Activated T-cell treated with anti-CD3 and anti-CD28 coated beads, Interleukin-2, amount 50 U/mL, for 1 hour (primary cell): ENCODE measurements around the gene CCSER2.
"Not testable (repeated sequence)": the region's sequence is repeated elsewhere in the genome, so short reads cannot be mapped to it uniquely, and the experiment has no call there.

ENCODE experiments used
- DNase-seq: peaks from one replicate; pipeline ENCODE4 v3.0.0-alpha.2; 2020

CCSER2 gene

GRCh38 chr10:84456126-84456525 lies 127.7 kb downstream of the CCSER2 start:
- DNase-seq, result no peak

- no peak for DNase-seq
These were observed 132.1 kb downstream of the CCSER2 start for GRCh38 chr10:84460520-84460919.

GRCh38 chr10:84469470-84469869 lies 141.1 kb downstream of the CCSER2 start:
- no peak for DNase-seq

- DNase-seq, result no peak
These were observed 144.7 kb downstream of the CCSER2 start for GRCh38 chr10:84473136-84473535.

GRCh38 chr10:84477398-84478128 lies 149.2 kb downstream of the CCSER2 start:
- DNase-seq, result no peak

GRCh38 chr10:84478151-84478550 lies 149.8 kb downstream of the CCSER2 start:
- no peak for DNase-seq

GRCh38 chr10:84478679-84479078 lies 150.3 kb downstream of the CCSER2 start:
- DNase-seq, result no peak

GRCh38 chr10:84484541-84484940 lies 156.2 kb downstream of the CCSER2 start:
- DNase-seq, result no peak

GRCh38 chr10:84493361-84493760 lies 165.0 kb downstream of the CCSER2 start:
- DNase-seq, result no peak

- DNase-seq, result no peak
These were observed 165.8 kb downstream of the CCSER2 start for GRCh38 chr10:84493951-84494848.

- DNase-seq, result no peak
These were observed 166.4 kb downstream of the CCSER2 start for GRCh38 chr10:84494849-84495180.

- no peak for DNase-seq
These were observed 169.6 kb downstream of the CCSER2 start for GRCh38 chr10:84497978-84498377.

GRCh38 chr10:84499039-84499438 lies 170.7 kb downstream of the CCSER2 start:
- not testable (repeated sequence) for DNase-seq

GRCh38 chr10:84499846-84500245 lies 171.5 kb downstream of the CCSER2 start:
- DNase-seq, result no peak

- DNase-seq, result no peak
These were observed 181.7 kb downstream of the CCSER2 start for GRCh38 chr10:84510121-84510520.

- no peak for DNase-seq
These were observed 182.7 kb downstream of the CCSER2 start for GRCh38 chr10:84511106-84511505.

- DNase-seq, result no peak
These were observed 183.4 kb downstream of the CCSER2 start for GRCh38 chr10:84511709-84512285.

GRCh38 chr10:84517554-84517953 lies 189.2 kb downstream of the CCSER2 start:
- DNase-seq, result no peak

GRCh38 chr10:84519235-84519634 lies 190.8 kb downstream of the CCSER2 start:
- DNase-seq, result no peak

GRCh38 chr10:84521013-84521412 lies 192.6 kb downstream of the CCSER2 start:
- DNase-seq, result no peak

GRCh38 chr10:84521468-84521867 lies 193.1 kb downstream of the CCSER2 start:
- no peak for DNase-seq

- DNase-seq, result no peak
These were observed 194.4 kb downstream of the CCSER2 start for GRCh38 chr10:84522612-84523462.

- no peak for DNase-seq
These were observed 195.1 kb downstream of the CCSER2 start for GRCh38 chr10:84523526-84523925.
